ENCODE results near the gene NRCAM. TPM values are rescaled to one million over a fixed set of nuclear protein-coding genes. Genes with fewer than 3 reads are reported as not detected.

The NRCAM gene
- total and polyA plus RNA-seq, 10 of the 15 experiments (the other 5 are each of a cell fraction or from before 2014, with no cell fraction given) = 0.30 to 2.0 (median 1.0) TPM

DNA sequence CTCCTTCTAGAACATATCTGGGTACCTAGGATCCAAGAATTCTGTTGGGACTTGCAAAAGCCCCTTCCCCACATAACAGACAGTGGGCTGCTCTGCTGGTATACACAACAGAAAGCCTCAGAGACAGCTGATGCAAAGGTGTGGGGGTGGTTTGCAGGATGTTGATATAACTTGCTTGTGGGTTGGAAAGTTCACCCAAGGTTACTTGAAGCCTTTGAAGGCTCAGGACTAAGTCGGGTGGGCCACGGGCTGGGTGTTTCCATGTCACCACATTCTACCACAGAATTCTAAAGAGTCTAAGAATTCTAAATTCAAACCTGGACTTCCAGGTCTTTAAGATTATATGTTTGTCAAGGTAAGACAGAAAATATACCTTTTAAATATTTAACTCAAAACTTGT, 7.4 kb upstream of the NRCAM start:
- no TSS peak for BruUV-seq (replicated peaks)
- ChIA-PET CTCF (no interaction called here), SMC1A (ENCODE audit: uncharacterized antibody, unreplicated experiment) (no interaction called here), RAD21 (ENCODE audit: unreplicated experiment) (no interaction called here), POLR2A (no interaction called here)
- Histone ChIP-seq H2AFZ (ENCODE audit: control insufficient read depth, low read depth, low read length) (no peak overlapping the region), H3K9ac (ENCODE audit: control insufficient read depth, insufficient read depth, low read length) (no peak overlapping the region), H3K9me3 (replicated peaks; ENCODE audit: control insufficient read depth, insufficient read depth, low read length) (no peaks in the 10 kb centered on the region), H3K27me3 (replicated peaks in 1 of 2; ENCODE audit: control insufficient read depth in 2 of 2, insufficient read depth in 2 of 2, low read length in 1 of 2) (peaks cover 2 to 5% of the 10 kb centered on the region in 2 experiments; a peak in 3 of 4 replicates), H3K4me3 (no peak overlapping the region), H4K20me1 (ENCODE audit: control insufficient read depth, insufficient read depth) (no peaks in the 10 kb centered on the region), H3K36me3 (ENCODE audit: control insufficient read depth in 2 of 2, insufficient read depth in 2 of 2, low read length in 1 of 2) (no peaks in the 10 kb centered on the region), H3K27ac (ENCODE audit: control insufficient read depth, insufficient read depth) (no peak overlapping the region), H3K4me2 (ENCODE audit: control insufficient read depth, insufficient read depth) (no peak overlapping the region), H3K79me2 (ENCODE audit: control insufficient read depth, insufficient read depth, low read length) (no peaks in the 10 kb centered on the region), H3K4me1 (ENCODE audit: control insufficient read depth, insufficient read depth, low read length) (no peaks in the 10 kb centered on the region)
- intact Hi-C loops (cut with micrococcal nuclease; ENCODE audit: unreplicated experiment) (loop anchor here (5.0 kb wide), 1 partner anchor 351 kb away; no protein-coding TSS in a partner anchor), in situ Hi-C loops (cut with MboI) (no loop called here)
- TF ChIP-seq NR2F1 (conservative IDR thresholded peaks at IDR 0.05) (0 out of 2 replicates have a peak, but pooled peaks have one; percentile 15), NFXL1 (IDR thresholded peaks at IDR 0.05; ENCODE audit: borderline replicate concordance) (no peak)
- TF ChIP-seq, protein P1, sequence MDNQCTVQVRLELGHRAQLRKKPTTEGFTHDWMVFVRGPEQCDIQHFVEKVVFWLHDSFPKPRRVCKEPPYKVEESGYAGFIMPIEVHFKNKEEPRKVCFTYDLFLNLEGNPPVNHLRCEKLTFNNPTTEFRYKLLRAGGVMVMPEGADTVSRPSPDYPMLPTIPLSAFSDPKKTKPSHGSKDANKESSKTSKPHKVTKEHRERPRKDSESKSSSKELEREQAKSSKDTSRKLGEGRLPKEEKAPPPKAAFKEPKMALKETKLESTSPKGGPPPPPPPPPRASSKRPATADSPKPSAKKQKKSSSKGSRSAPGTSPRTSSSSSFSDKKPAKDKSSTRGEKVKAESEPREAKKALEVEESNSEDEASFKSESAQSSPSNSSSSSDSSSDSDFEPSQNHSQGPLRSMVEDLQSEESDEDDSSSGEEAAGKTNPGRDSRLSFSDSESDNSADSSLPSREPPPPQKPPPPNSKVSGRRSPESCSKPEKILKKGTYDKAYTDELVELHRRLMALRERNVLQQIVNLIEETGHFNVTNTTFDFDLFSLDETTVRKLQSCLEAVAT (IDR thresholded peaks at IDR 0.05) = no peak
- no peak for ATAC-seq
- no peak for DNase-seq (ENCODE audit: low read depth, low spot score)
- FAIRE-seq = no peak
- 0% methylated on average over 2 of the region's 2 CpGs for WGBS (ENCODE audit: insufficient coverage, insufficient replicate concordance, low lambda C conversion rate, missing lambda C conversion rate)

DNA sequence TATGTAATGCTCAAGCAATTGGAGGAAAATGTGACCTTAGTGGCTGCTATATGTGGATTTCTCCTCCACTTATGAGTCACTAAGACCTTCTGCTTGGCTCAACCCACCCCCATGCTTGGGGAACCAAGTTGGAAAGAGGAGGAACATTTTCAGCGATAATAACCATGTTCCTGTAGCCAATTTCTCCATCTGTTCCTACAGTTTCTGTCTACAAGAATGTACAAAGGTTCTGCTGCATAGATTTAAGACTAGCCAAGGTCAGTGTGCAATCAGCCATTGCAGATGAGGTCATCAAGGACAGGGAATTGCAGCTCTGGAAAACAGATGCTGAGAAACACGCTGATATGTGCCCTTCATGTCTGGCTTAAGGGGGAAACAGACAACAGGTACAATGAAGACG, 5.6 kb upstream of the NRCAM start:
- ChIA-PET SMC1A (ENCODE audit: uncharacterized antibody, unreplicated experiment) (interaction anchor here (1.5 to 2.3 kb wide), 2 partner anchors 181 to 281 kb away, joined by 3 to 7 read pairs; no protein-coding TSS in a partner anchor), CTCF (interaction anchor here (0.7 to 2.8 kb wide), 6 partner anchors 10 to 281 kb away, joined by 3 to 11 read pairs (median 6); no protein-coding TSS in a partner anchor), POLR2A (no interaction called here), RAD21 (ENCODE audit: unreplicated experiment) (interaction anchor here (1.6 kb wide), 1 partner anchor 35 kb away, joined by 4 read pairs; no protein-coding TSS in a partner anchor)
- H3K9me3 ChIP-seq (replicated peaks; ENCODE audit: control insufficient read depth, insufficient read depth, low read length) = no peaks in the 10 kb centered on the region
- no peak for DNase-seq (ENCODE audit: low read depth, low spot score)
- intact Hi-C loops (cut with micrococcal nuclease; ENCODE audit: unreplicated experiment) = loop anchor here (5.0 kb wide), 1 partner anchor 350 kb away; no protein-coding TSS in a partner anchor
- H3K4me2 ChIP-seq (ENCODE audit: control insufficient read depth, insufficient read depth) = no peak overlapping the region
- WGBS (ENCODE audit: insufficient coverage, insufficient replicate concordance, low lambda C conversion rate, missing lambda C conversion rate) = 29% methylated on average over 3 of the region's 3 CpGs
- ATAC-seq = no peak
- H3K36me3 ChIP-seq (ENCODE audit: control insufficient read depth in 2 of 2, insufficient read depth in 2 of 2, low read length in 1 of 2) = no peaks in the 10 kb centered on the region
- no peak overlapping the region for H3K4me3 ChIP-seq
- H3K9ac ChIP-seq (ENCODE audit: control insufficient read depth, insufficient read depth, low read length) = no peak overlapping the region
- H3K4me1 ChIP-seq (ENCODE audit: control insufficient read depth, insufficient read depth, low read length) = no peaks in the 10 kb centered on the region
- peaks cover 5 to 8% of the 10 kb centered on the region in 2 experiments for H3K27me3 ChIP-seq (replicated peaks in 1 of 2; ENCODE audit: control insufficient read depth in 2 of 2, insufficient read depth in 2 of 2, low read length in 1 of 2)
- in situ Hi-C loops (cut with MboI) = no loop called here
- no peak overlapping the region for H2AFZ ChIP-seq (ENCODE audit: control insufficient read depth, low read depth, low read length)
- BruUV-seq (replicated peaks) = no TSS peak
- H3K79me2 ChIP-seq (ENCODE audit: control insufficient read depth, insufficient read depth, low read length) = no peaks in the 10 kb centered on the region
- H3K27ac ChIP-seq (ENCODE audit: control insufficient read depth, insufficient read depth) = no peak overlapping the region
- no peaks in the 10 kb centered on the region; the same call in 1 of the 2 replicates for H4K20me1 ChIP-seq (ENCODE audit: control insufficient read depth, insufficient read depth)
- no peak for FAIRE-seq
- TF ChIP-seq JUND (IDR thresholded peaks at IDR 0.05; ENCODE audit: low read depth, low read length) (no peak), SMAD1 (IDR thresholded peaks at IDR 0.05; ENCODE audit: low read depth, partially characterized antibody) (no peak)
- TF ChIP-seq, protein P2, sequence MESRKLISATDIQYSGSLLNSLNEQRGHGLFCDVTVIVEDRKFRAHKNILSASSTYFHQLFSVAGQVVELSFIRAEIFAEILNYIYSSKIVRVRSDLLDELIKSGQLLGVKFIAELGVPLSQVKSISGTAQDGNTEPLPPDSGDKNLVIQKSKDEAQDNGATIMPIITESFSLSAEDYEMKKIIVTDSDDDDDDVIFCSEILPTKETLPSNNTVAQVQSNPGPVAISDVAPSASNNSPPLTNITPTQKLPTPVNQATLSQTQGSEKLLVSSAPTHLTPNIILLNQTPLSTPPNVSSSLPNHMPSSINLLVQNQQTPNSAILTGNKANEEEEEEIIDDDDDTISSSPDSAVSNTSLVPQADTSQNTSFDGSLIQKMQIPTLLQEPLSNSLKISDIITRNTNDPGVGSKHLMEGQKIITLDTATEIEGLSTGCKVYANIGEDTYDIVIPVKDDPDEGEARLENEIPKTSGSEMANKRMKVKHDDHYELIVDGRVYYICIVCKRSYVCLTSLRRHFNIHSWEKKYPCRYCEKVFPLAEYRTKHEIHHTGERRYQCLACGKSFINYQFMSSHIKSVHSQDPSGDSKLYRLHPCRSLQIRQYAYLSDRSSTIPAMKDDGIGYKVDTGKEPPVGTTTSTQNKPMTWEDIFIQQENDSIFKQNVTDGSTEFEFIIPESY (IDR thresholded peaks at IDR 0.05) = no peak
- TF ChIP-seq, protein P3, sequence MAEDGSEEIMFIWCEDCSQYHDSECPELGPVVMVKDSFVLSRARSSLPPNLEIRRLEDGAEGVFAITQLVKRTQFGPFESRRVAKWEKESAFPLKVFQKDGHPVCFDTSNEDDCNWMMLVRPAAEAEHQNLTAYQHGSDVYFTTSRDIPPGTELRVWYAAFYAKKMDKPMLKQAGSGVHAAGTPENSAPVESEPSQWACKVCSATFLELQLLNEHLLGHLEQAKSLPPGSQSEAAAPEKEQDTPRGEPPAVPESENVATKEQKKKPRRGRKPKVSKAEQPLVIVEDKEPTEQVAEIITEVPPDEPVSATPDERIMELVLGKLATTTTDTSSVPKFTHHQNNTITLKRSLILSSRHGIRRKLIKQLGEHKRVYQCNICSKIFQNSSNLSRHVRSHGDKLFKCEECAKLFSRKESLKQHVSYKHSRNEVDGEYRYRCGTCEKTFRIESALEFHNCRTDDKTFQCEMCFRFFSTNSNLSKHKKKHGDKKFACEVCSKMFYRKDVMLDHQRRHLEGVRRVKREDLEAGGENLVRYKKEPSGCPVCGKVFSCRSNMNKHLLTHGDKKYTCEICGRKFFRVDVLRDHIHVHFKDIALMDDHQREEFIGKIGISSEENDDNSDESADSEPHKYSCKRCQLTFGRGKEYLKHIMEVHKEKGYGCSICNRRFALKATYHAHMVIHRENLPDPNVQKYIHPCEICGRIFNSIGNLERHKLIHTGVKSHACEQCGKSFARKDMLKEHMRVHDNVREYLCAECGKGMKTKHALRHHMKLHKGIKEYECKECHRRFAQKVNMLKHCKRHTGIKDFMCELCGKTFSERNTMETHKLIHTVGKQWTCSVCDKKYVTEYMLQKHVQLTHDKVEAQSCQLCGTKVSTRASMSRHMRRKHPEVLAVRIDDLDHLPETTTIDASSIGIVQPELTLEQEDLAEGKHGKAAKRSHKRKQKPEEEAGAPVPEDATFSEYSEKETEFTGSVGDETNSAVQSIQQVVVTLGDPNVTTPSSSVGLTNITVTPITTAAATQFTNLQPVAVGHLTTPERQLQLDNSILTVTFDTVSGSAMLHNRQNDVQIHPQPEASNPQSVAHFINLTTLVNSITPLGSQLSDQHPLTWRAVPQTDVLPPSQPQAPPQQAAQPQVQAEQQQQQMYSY (CRISPR knock-in tag; IDR thresholded peaks at IDR 0.05) = no peak
- TF ChIP-seq, protein P4, sequence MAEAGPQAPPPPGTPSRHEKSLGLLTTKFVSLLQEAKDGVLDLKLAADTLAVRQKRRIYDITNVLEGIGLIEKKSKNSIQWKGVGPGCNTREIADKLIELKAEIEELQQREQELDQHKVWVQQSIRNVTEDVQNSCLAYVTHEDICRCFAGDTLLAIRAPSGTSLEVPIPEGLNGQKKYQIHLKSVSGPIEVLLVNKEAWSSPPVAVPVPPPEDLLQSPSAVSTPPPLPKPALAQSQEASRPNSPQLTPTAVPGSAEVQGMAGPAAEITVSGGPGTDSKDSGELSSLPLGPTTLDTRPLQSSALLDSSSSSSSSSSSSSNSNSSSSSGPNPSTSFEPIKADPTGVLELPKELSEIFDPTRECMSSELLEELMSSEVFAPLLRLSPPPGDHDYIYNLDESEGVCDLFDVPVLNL (IDR thresholded peaks at IDR 0.05; ENCODE audit: low read depth, low read length) = no peak
